Ishikawa (cell line): ENCODE data around the gene FAM118A.

Experiments
- CEBPB ChIP-seq: IDR thresholded peaks from 2 replicates; pipeline ENCODE4 v1.6.1; 2012
- EP300 ChIP-seq: IDR thresholded peaks from 2 replicates; pipeline ENCODE4 v1.6.1; 2012; ENCODE audit warnings: borderline replicate concordance
- RAD21 ChIP-seq: IDR thresholded peaks from 2 replicates; pipeline ENCODE4 v1.6.1; 2012; ENCODE audit warnings: low read depth
- TAF1 ChIP-seq: IDR thresholded peaks from 2 replicates; pipeline ENCODE4 v1.6.1; 2012; ENCODE audit warnings: low read depth, mild to moderate bottlenecking
- YY1 ChIP-seq: IDR thresholded peaks from 2 replicates; pipeline ENCODE4 v1.6.1; 2012; ENCODE audit warnings: low read depth
- TF ChIP-seq, protein P1 (sequence below): IDR thresholded peaks from 2 replicates; pipeline ENCODE4 v1.6.1; 2012

DNA sequence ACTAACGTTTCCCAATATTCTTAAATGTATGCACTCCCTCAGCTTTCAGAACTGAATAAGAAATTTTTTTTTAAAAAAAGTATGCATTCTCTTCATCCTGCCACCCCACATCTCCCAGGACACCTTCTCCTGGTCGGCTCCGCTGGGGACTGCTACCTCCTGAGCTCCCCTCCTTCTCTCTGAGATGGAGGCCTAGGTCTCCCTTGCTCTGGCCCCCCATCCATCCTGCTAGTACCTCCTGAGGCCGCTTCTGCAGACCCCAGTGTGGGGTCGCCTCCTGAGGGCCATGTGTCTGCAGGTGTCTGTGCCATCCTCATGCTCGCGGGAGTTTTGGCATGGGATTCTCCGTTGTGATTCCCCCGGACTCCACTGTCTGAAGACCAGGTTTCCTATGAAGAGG is 27.8 kb downstream of the FAM118A start:
- no peak for TF ChIP-seq RAD21
- no peak for TF ChIP-seq EP300
- no peak for TF ChIP-seq CEBPB
- TF ChIP-seq, protein P1, sequence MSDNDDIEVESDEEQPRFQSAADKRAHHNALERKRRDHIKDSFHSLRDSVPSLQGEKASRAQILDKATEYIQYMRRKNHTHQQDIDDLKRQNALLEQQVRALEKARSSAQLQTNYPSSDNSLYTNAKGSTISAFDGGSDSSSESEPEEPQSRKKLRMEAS, result no peak
- TF ChIP-seq YY1, result no peak
- TF ChIP-seq TAF1, result no peak
